Immature natural killer cell (primary cell): ENCODE measurements around the gene SUPT4H1. TPM values are rescaled to one million over a fixed set of nuclear protein-coding genes. Genes with fewer than 3 reads are reported as not detected.

Source experiments
- DNase-seq, 3 donors: peaks; one replicate each; pipeline ENCODE4 v3.0.0; 2022; ENCODE audit warnings: mixed read lengths in 1 of 3
- H3K27ac Mint-ChIP-seq, 6 donors: one replicate each; pipeline ENCODE4 v1.8.0; 2020; ENCODE audit warnings: mixed read lengths in 6 of 6, mild to moderate bottlenecking in 5 of 6, inconsistent platforms in 4 of 6, moderate library complexity in 3 of 6
- H3K27me3 Mint-ChIP-seq, 3 donors: one replicate each; pipeline ENCODE4 v1.8.0; 2020 to 2021; ENCODE audit warnings: low read depth in 3 of 3, mild to moderate bottlenecking in 3 of 3, mixed read lengths in 3 of 3, moderate library complexity in 3 of 3, inconsistent platforms in 1 of 3
- H3K36me3 Mint-ChIP-seq, 3 donors: one replicate each; pipeline ENCODE4 v1.8.0; 2020; ENCODE audit warnings: mixed read lengths in 3 of 3, inconsistent platforms in 2 of 3, mild to moderate bottlenecking in 2 of 3
- H3K4me1 Mint-ChIP-seq, 2 donors: one replicate each; pipeline ENCODE4 v1.8.0; 2020; ENCODE audit warnings: inconsistent platforms in 2 of 2, mild to moderate bottlenecking in 2 of 2, mixed read lengths in 2 of 2, moderate library complexity in 1 of 2
- H3K4me3 Mint-ChIP-seq, 5 donors: one replicate each; pipeline ENCODE4 v1.8.0; 2020; ENCODE audit warnings: mild to moderate bottlenecking in 5 of 5, mixed read lengths in 5 of 5, inconsistent platforms in 3 of 5, moderate library complexity in 3 of 5
- H3K9me3 Mint-ChIP-seq, 6 donors: one replicate each; pipeline ENCODE4 v1.8.0; 2020; ENCODE audit warnings: mild to moderate bottlenecking in 6 of 6, mixed read lengths in 6 of 6, inconsistent platforms in 4 of 6, moderate library complexity in 3 of 6
- polyA plus RNA-seq, 3 donors: library from polyadenylated mRNA; unstranded; fragments of 300-500 nt; fragmentation: Illumina TruSeq; gene quantifications; one replicate each; pipeline ENCODE4 v1.2.3, GENCODE V29; 2021

Gene SUPT4H1
- polyA plus RNA-seq, 3 donors from 2014 or later = 133 to 170 (median 136) TPM

GRCh38 chr17:58310511-58311428 lies 41.2 kb downstream of the SUPT4H1 start:
- no peak for DNase-seq
- H3K27ac Mint-ChIP-seq = no peak overlapping the region
- H3K36me3 Mint-ChIP-seq = peaks cover 17 to 36% (median 29%) of the 10 kb centered on the region in 3 donors
- H3K9me3 Mint-ChIP-seq = no peaks in the 10 kb centered on the region
- peaks cover 0 to 4% (median 0%) of the 10 kb centered on the region in 3 donors for H3K27me3 Mint-ChIP-seq
- peaks cover 4 to 6% of the 10 kb centered on the region in 2 donors for H3K4me1 Mint-ChIP-seq
- H3K4me3 Mint-ChIP-seq = no peak overlapping the region

- H3K4me3 Mint-ChIP-seq = no peak overlapping the region
- peaks cover 0 to 4% (median 0%) of the 10 kb centered on the region in 3 donors for H3K27me3 Mint-ChIP-seq
- H3K27ac Mint-ChIP-seq = peak overlapping the region in 4 of 6 donors; percentile 7 to 64 (median 54)
- H3K36me3 Mint-ChIP-seq = peaks cover 14 to 30% (median 23%) of the 10 kb centered on the region in 3 donors
- no peak for DNase-seq
- peaks cover 6% of the 10 kb centered on the region in 2 donors for H3K4me1 Mint-ChIP-seq
- H3K9me3 Mint-ChIP-seq = no peaks in the 10 kb centered on the region
Observed at GRCh38 chr17:58309918-58310259, 42.1 kb downstream of the SUPT4H1 start.

- no peak for DNase-seq
- Mint-ChIP-seq H3K27ac (peak overlapping the region in 4 of 6 donors; percentile 7 to 75 (median 50)), H3K9me3 (no peaks in the 10 kb centered on the region), H3K36me3 (peaks cover 15 to 30% (median 18%) of the 10 kb centered on the region in 3 donors), H3K27me3 (peaks cover 0 to 6% (median 0%) of the 10 kb centered on the region in 3 donors), H3K4me3 (no peak overlapping the region), H3K4me1 (peaks cover 8 to 9% of the 10 kb centered on the region in 2 donors)
Observed at GRCh38 chr17:58308985-58309917, 42.8 kb downstream of the SUPT4H1 start.

- H3K36me3 Mint-ChIP-seq = peaks cover 12 to 27% (median 18%) of the 10 kb centered on the region in 3 donors
- no peak for DNase-seq
- no peak overlapping the region for H3K4me3 Mint-ChIP-seq
- H3K27ac Mint-ChIP-seq = no peak overlapping the region
- peaks cover 11 to 14% of the 10 kb centered on the region in 2 donors for H3K4me1 Mint-ChIP-seq
- no peaks in the 10 kb centered on the region for H3K9me3 Mint-ChIP-seq
- H3K27me3 Mint-ChIP-seq = peaks cover 0 to 7% (median 0%) of the 10 kb centered on the region in 3 donors
Observed at GRCh38 chr17:58308173-58308984, 43.6 kb downstream of the SUPT4H1 start.

GRCh38 chr17:58307468-58308172 lies 44.4 kb downstream of the SUPT4H1 start:
- Mint-ChIP-seq H3K27me3 (peaks cover 0 to 8% (median 0%) of the 10 kb centered on the region in 3 donors), H3K27ac (peak overlapping the region in 4 of 6 donors; percentile 45 to 62 (median 55)), H3K9me3 (no peaks in the 10 kb centered on the region), H3K4me3 (no peak overlapping the region), H3K4me1 (peaks cover 9 to 14% of the 10 kb centered on the region in 2 donors), H3K36me3 (peaks cover 10 to 25% (median 15%) of the 10 kb centered on the region in 3 donors)
- DNase-seq = no peak

- peak overlapping the region in 1 of 6 donors; percentile 45 for H3K27ac Mint-ChIP-seq
- H3K27me3 Mint-ChIP-seq = peaks cover 0 to 8% (median 0%) of the 10 kb centered on the region in 3 donors
- DNase-seq = no peak
- H3K36me3 Mint-ChIP-seq = peaks cover 7 to 24% (median 14%) of the 10 kb centered on the region in 3 donors
- H3K4me3 Mint-ChIP-seq = no peak overlapping the region
- no peaks in the 10 kb centered on the region for H3K9me3 Mint-ChIP-seq
- H3K4me1 Mint-ChIP-seq = peaks cover 9 to 14% of the 10 kb centered on the region in 2 donors
Observed at GRCh38 chr17:58306131-58306951, 45.7 kb downstream of the SUPT4H1 start.

- peaks cover 7 to 21% (median 14%) of the 10 kb centered on the region in 3 donors for H3K36me3 Mint-ChIP-seq
- no peaks in the 10 kb centered on the region for H3K9me3 Mint-ChIP-seq
- H3K4me1 Mint-ChIP-seq = peaks cover 13 to 18% of the 10 kb centered on the region in 2 donors
- DNase-seq = no peak
- peak overlapping the region in 1 of 6 donors; percentile 28 for H3K27ac Mint-ChIP-seq
- H3K27me3 Mint-ChIP-seq = peaks cover 0 to 8% (median 0%) of the 10 kb centered on the region in 3 donors
- H3K4me3 Mint-ChIP-seq = no peak overlapping the region
Observed at GRCh38 chr17:58305626-58306025, 46.4 kb downstream of the SUPT4H1 start.

- DNase-seq = no peak
- Mint-ChIP-seq H3K27ac (no peak overlapping the region), H3K4me1 (peaks cover 14 to 24% of the 10 kb centered on the region in 2 donors), H3K9me3 (no peaks in the 10 kb centered on the region), H3K4me3 (no peak overlapping the region), H3K36me3 (peaks cover 7 to 18% (median 14%) of the 10 kb centered on the region in 3 donors), H3K27me3 (peaks cover 0 to 6% (median 0%) of the 10 kb centered on the region in 3 donors)
Observed at GRCh38 chr17:58304750-58305486, 47.1 kb downstream of the SUPT4H1 start.

GRCh38 chr17:58303971-58304749 lies 47.8 kb downstream of the SUPT4H1 start:
- Mint-ChIP-seq H3K9me3 (no peaks in the 10 kb centered on the region), H3K27ac (peak overlapping the region; percentile 2 to 85 (median 47)), H3K4me3 (no peak overlapping the region)

GRCh38 chr17:58302919-58303585 lies 48.9 kb downstream of the SUPT4H1 start:
- H3K36me3 Mint-ChIP-seq = peaks cover 7 to 16% (median 14%) of the 10 kb centered on the region in 3 donors
- no peaks in the 10 kb centered on the region for H3K9me3 Mint-ChIP-seq
- H3K4me1 Mint-ChIP-seq = peaks cover 11 to 24% of the 10 kb centered on the region in 2 donors
- no peak overlapping the region for H3K4me3 Mint-ChIP-seq
- peak overlapping the region in 2 of 6 donors; percentile 12 to 26 for H3K27ac Mint-ChIP-seq
- no peak for DNase-seq
- H3K27me3 Mint-ChIP-seq = peaks cover 0 to 6% (median 0%) of the 10 kb centered on the region in 3 donors

More at GRCh38 chr17:58303971-58304749, 47.8 kb downstream of the SUPT4H1 start:
- peaks cover 12 to 24% of the 10 kb centered on the region in 2 donors for H3K4me1 Mint-ChIP-seq
- peak; percentile 55 to 60 (median 59) for DNase-seq
- peaks cover 7 to 16% (median 14%) of the 10 kb centered on the region in 3 donors for H3K36me3 Mint-ChIP-seq
- H3K27me3 Mint-ChIP-seq = peaks cover 0 to 6% (median 0%) of the 10 kb centered on the region in 3 donors
